BE2C (cell line): ENCODE data around the gene THYN1.

Source experiments
- DNase-seq: peaks from one replicate; pipeline ENCODE4 v3.0.0-alpha.2; 2020
- H3K27me3 ChIP-seq: fragments of 250-450 bp; sonication (Bioruptor Pico); 2 replicates; pipeline ENCODE4 v1.5.1; 2020; ENCODE audit warnings: mild to moderate bottlenecking
- H3K36me3 ChIP-seq: fragments of 250-450 bp; sonication (Bioruptor Pico); 2 replicates; pipeline ENCODE4 v1.5.1; 2020; ENCODE audit warnings: mild to moderate bottlenecking
- H3K4me1 ChIP-seq: fragments of 250-450 bp; sonication (Bioruptor Pico); 2 replicates; pipeline ENCODE4 v1.5.1; 2020
- H3K4me3 ChIP-seq: 2 replicates; pipeline ENCODE4 v1.5.1; 2011; ENCODE audit warnings: low read depth, low read length
- H3K9me3 ChIP-seq: fragments of 250-450 bp; sonication (Bioruptor Pico); 2 replicates; pipeline ENCODE4 v1.5.1; 2020
- CTCF ChIP-seq: IDR thresholded peaks from 2 replicates; pipeline ENCODE4 v1.5.1; 2012; ENCODE audit warnings: mild to moderate bottlenecking, low read depth, low read length

THYN1 gene

GRCh38 chr11:134224710-134225664 is 28.2 kb downstream of the THYN1 start:
- H3K9me3 ChIP-seq, result no peaks in the 10 kb centered on the region
- H3K36me3 ChIP-seq, result peaks cover 3% of the 10 kb centered on the region; the same call in 1 of the 2 replicates
- H3K4me1 ChIP-seq, result peaks cover 10% of the 10 kb centered on the region
- peak overlapping the region; percentile 90 for H3K4me3 ChIP-seq
- no peak for TF ChIP-seq CTCF
- H3K27me3 ChIP-seq, result no peaks in the 10 kb centered on the region
- DNase-seq, result peak; percentile 75

DNA sequence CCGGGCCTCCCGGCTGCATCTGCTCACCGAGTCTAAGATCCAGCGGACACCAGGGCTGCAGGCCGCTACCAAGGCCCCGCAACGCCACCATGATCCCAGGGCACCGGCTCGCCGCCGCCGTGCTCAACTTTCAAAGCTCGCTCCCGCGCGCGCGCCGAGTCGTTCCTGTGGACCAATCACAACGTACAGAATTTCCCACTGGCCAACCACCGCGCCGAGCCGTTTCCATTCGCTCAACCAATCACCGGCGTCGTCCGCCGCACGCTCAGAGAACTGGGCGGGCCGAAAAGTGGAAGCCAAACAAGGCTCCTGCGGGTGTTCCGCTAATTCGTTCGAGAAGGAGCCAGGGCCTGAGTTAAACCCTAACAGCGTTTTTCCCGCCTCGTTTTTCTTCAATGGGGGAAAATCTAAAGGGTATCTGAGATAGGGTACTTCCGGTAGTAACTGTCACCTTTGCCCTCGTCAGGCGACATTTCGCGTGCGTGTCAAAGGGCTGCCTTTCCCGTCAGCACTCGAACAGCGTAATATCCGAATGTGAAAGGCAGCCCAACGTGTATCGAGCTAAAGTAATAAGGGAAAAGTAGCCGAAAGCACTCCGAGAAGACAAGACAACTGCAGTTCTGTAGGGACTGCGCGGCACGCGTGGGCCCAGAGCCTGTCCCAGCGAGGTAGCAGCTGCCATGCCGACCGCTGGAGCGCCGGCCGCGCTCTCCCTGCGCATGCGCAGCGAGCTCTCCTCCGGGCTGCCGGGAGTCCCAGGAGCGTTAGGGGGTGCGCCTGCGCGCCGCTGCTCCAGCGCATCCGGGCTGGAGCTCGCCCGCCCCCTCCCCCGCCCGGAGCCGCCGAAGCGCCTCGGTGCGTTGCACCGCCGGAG is 29.1 kb downstream of the THYN1 start, which contains the start of the genes NCAPD3 and VPS26B:
NCAPD3 (minus strand) TSS at position 132 of the 874 bp plus-strand sequence; CDS start at position 91, 41 bp downstream.
VPS26B (plus strand) TSS at position 836 of the 874 bp plus-strand sequence. CDS start 452 bp downstream, outside the sequence.
- DNase-seq, result peak; percentile 98
- no peaks in the 10 kb centered on the region for H3K9me3 ChIP-seq

DNA sequence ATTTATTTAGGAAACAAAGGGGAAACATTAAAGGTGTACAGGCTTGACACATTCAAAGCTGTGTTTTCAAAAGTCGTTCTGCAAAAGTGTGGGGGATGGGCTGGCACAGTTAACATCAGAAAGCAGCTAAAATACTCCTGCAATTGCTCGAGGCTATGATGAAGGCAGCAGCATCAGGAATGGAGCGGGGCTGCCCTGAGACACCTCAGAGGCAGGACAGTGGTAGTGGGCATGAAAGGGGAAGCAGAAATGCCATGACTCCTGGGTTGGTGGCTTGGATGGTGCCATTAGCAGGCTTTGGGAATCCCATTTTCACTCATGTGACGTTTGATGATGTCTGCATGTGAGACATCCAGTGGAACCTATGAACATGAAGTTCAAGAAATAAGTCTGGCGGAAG is 30.0 kb downstream of the THYN1 start:
- Histone ChIP-seq H3K36me3 (peaks cover 21% of the 10 kb centered on the region), H3K27me3 (no peaks in the 10 kb centered on the region), H3K4me1 (peaks cover 9% of the 10 kb centered on the region)

More for the DNA sequence above, 29.1 kb downstream of the THYN1 start, which contains the start of the genes NCAPD3 and VPS26B:
- peaks cover 9% of the 10 kb centered on the region for H3K4me1 ChIP-seq
- peaks cover 11% of the 10 kb centered on the region for H3K36me3 ChIP-seq
- no peak for TF ChIP-seq CTCF
- H3K27me3 ChIP-seq, result no peaks in the 10 kb centered on the region
- peak within 1 kb of the TSS; percentile 90 for H3K4me3 ChIP-seq

GRCh38 chr11:134216816-134217215 is 36.3 kb downstream of the THYN1 start:
- no peak for TF ChIP-seq CTCF
- Histone ChIP-seq H3K9me3 (no peaks in the 10 kb centered on the region), H3K4me3 (no peak overlapping the region), H3K36me3 (peaks cover 46% of the 10 kb centered on the region), H3K27me3 (no peaks in the 10 kb centered on the region), H3K4me1 (peaks cover under 1% of the 10 kb centered on the region)
- no peak for DNase-seq

More for the DNA sequence above, 30.0 kb downstream of the THYN1 start:
- H3K9me3 ChIP-seq, result no peaks in the 10 kb centered on the region
- TF ChIP-seq CTCF, result no peak
- DNase-seq, result no peak
- peak overlapping the region; percentile 90 for H3K4me3 ChIP-seq

- no peak for DNase-seq
- TF ChIP-seq CTCF, result no peak
- peaks cover 53% of the 10 kb centered on the region for H3K36me3 ChIP-seq
- H3K9me3 ChIP-seq, result no peaks in the 10 kb centered on the region
- H3K4me3 ChIP-seq, result no peak overlapping the region
- H3K4me1 ChIP-seq, result no peaks in the 10 kb centered on the region; the same call in none of the 2 replicates
- H3K27me3 ChIP-seq, result no peaks in the 10 kb centered on the region
These were observed 37.3 kb downstream of the THYN1 start for GRCh38 chr11:134215836-134216235.
